Caco-2 (cell line): ENCODE measurements around the gene GNAI1. TPM values are rescaled to one million over a fixed set of nuclear protein-coding genes. Genes with fewer than 3 reads are reported as not detected.

Experiments
- BruUV-seq: library from RNA; stranded (reverse); fragments of 400-500 nt; replicated peaks from 2 replicates; lab custom pipeline; 2021; lab: Mats Ljungman, UMichigan
- CTCF ChIA-PET: fragments of 300-600 bp; sonication (Branson Sonifier 250); formaldehyde crosslinking; loops from one replicate; lab custom pipeline; 2022; ENCODE audit warnings: antibody characterized with exemption; lab: Charles Lee
- POLR2A ChIA-PET: fragments of 300-600 bp; sonication (Branson Sonifier 250); formaldehyde crosslinking; loops from one replicate; lab custom pipeline; 2022; ENCODE audit warnings: antibody characterized with exemption; lab: Charles Lee
- DNase-seq, 2 experiments: peaks; one replicate each; pipeline versions ENCODE4 v3.0.0 to v3.0.0-alpha.2; 2020 to 2022
- H3K27me3 ChIP-seq: replicated peaks from 2 replicates; pipeline ENCODE4 v1.6.0; 2011; ENCODE audit warnings: low read length; ENCODE audit not compliant: control insufficient read depth, insufficient read depth
- H3K36me3 ChIP-seq: 2 replicates; pipeline ENCODE4 v1.5.1; 2011; ENCODE audit warnings: low read length; ENCODE audit not compliant: control insufficient read depth, insufficient read depth
- H3K4me1 ChIP-seq: fragments of 250-450 bp; sonication (Bioruptor Pico); 2 replicates; pipeline ENCODE4 v1.5.1; 2020; ENCODE audit warnings: mild to moderate bottlenecking
- H3K4me3 ChIP-seq: 2 replicates; pipeline ENCODE4 v1.5.1; 2011; ENCODE audit warnings: low read depth, mild to moderate bottlenecking, control low read depth, low read length
- H3K9me3 ChIP-seq: fragments of 250-450 bp; sonication (Bioruptor Pico); 2 replicates; pipeline ENCODE4 v1.5.1; 2020; ENCODE audit warnings: mild to moderate bottlenecking, moderate library complexity
- H3K27ac Mint-ChIP-seq: one replicate; pipeline ENCODE4 v1.8.0; 2022; ENCODE audit warnings: mixed read lengths; ENCODE audit not compliant: unreplicated experiment
- H3K27me3 Mint-ChIP-seq: one replicate; pipeline ENCODE4 v1.8.0; 2022; ENCODE audit warnings: mixed read lengths; ENCODE audit not compliant: insufficient read depth, unreplicated experiment
- H3K36me3 Mint-ChIP-seq: one replicate; pipeline ENCODE4 v1.8.0; 2022; ENCODE audit warnings: mild to moderate bottlenecking, mixed read lengths; ENCODE audit not compliant: insufficient read depth, unreplicated experiment
- H3K4me1 Mint-ChIP-seq: one replicate; pipeline ENCODE4 v1.8.0; 2022; ENCODE audit warnings: low read depth, mixed read lengths; ENCODE audit not compliant: unreplicated experiment
- H3K4me3 Mint-ChIP-seq: one replicate; pipeline ENCODE4 v1.8.0; 2022; ENCODE audit warnings: mild to moderate bottlenecking, moderate library complexity, mixed read lengths; ENCODE audit not compliant: unreplicated experiment
- H3K9me3 Mint-ChIP-seq: one replicate; pipeline ENCODE4 v1.8.0; 2022; ENCODE audit warnings: mixed read lengths; ENCODE audit not compliant: unreplicated experiment
- intact Hi-C: fragments of 100-400 bp; cut with micrococcal nuclease; formaldehyde crosslinking; loops from one replicate; pipeline ENCODE4 v1.10.0; 2022; ENCODE audit not compliant: unreplicated experiment
- total RNA-seq: library from RNA; stranded (reverse); gene quantifications from 2 replicates; pipeline ENCODE4 v1.2.3, GENCODE V29; 2022
- TF ChIP-seq, protein P1 (sequence below), 2 experiments: fragments of 200-600 bp in 1 of 2; IDR thresholded peaks; 1 replicate in 1 of 2; 2 replicates in 1 of 2; pipeline versions ENCODE4 v1.5.1 to v1.8.0; 2011 to 2022; ENCODE audit warnings: antibody characterized with exemption in 1 of 2, control low read depth in 1 of 2, inconsistent platforms in 1 of 2, low read depth in 1 of 2, low read length in 1 of 2, mild to moderate bottlenecking in 1 of 2, moderate library complexity in 1 of 2; ENCODE audit not compliant: insufficient read depth in 1 of 2, severe bottlenecking in 1 of 2, unreplicated experiment in 1 of 2

The GNAI1 gene
- total RNA-seq, 1 experiment from 2014 or later = 2.1 TPM

DNA sequence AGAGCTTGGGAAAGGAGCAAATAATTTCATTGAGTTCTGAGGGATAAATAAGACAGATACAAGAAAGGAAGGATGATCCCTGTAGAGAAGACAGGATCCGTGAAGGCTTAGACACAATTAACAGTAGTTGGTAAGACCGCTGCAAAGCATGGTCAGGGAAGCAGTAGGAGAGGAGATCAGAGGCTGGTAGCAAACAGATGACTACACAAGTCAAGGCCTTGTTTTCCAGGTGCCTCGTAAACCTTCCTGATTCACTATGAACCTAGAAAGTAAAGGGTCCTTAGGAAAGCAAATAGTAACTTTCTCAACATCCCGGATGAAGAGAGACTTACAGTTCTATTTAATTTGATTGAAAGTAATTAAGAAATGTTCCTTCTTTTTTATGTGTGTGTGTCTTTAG, 118.6 kb downstream of the GNAI1 start:
- ChIA-PET POLR2A (no interaction called here), CTCF (no interaction called here)
- Mint-ChIP-seq H3K9me3 (no peaks in the 10 kb centered on the region), H3K27me3 (peaks cover 7% of the 10 kb centered on the region), H3K27ac (no peak overlapping the region), H3K4me3 (no peak overlapping the region), H3K4me1 (no peaks in the 10 kb centered on the region), H3K36me3 (no peaks in the 10 kb centered on the region)
- Histone ChIP-seq H3K9me3 (no peaks in the 10 kb centered on the region; the same call in 1 of the 2 replicates), H3K36me3 (no peaks in the 10 kb centered on the region), H3K4me1 (no peaks in the 10 kb centered on the region), H3K27me3 (no peaks in the 10 kb centered on the region), H3K4me3 (no peak overlapping the region)
- no peak for DNase-seq
- TF ChIP-seq, protein P1, sequence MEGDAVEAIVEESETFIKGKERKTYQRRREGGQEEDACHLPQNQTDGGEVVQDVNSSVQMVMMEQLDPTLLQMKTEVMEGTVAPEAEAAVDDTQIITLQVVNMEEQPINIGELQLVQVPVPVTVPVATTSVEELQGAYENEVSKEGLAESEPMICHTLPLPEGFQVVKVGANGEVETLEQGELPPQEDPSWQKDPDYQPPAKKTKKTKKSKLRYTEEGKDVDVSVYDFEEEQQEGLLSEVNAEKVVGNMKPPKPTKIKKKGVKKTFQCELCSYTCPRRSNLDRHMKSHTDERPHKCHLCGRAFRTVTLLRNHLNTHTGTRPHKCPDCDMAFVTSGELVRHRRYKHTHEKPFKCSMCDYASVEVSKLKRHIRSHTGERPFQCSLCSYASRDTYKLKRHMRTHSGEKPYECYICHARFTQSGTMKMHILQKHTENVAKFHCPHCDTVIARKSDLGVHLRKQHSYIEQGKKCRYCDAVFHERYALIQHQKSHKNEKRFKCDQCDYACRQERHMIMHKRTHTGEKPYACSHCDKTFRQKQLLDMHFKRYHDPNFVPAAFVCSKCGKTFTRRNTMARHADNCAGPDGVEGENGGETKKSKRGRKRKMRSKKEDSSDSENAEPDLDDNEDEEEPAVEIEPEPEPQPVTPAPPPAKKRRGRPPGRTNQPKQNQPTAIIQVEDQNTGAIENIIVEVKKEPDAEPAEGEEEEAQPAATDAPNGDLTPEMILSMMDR (IDR thresholded peaks at IDR 0.05; ENCODE audit: insufficient read depth in 1 of 2, low read depth in 1 of 2, low read length in 1 of 2, severe bottlenecking in 1 of 2, unreplicated experiment in 1 of 2) = no peak
- intact Hi-C loops = no loop called here
- BruUV-seq = no TSS peak

GRCh38 chr7:80253653-80254052, 119.0 kb downstream of the GNAI1 start:
- Mint-ChIP-seq H3K4me3 (no peak overlapping the region), H3K9me3 (no peaks in the 10 kb centered on the region), H3K27me3 (peaks cover 7% of the 10 kb centered on the region), H3K4me1 (no peaks in the 10 kb centered on the region), H3K36me3 (no peaks in the 10 kb centered on the region), H3K27ac (no peak overlapping the region)
- ChIA-PET CTCF (no interaction called here), POLR2A (no interaction called here)
- DNase-seq = no peak
- H3K27me3 ChIP-seq = no peaks in the 10 kb centered on the region
- no peaks in the 10 kb centered on the region; the same call in 1 of the 2 replicates for H3K9me3 ChIP-seq
- no peak overlapping the region for H3K4me3 ChIP-seq
- H3K36me3 ChIP-seq = no peaks in the 10 kb centered on the region
- BruUV-seq = no TSS peak
- TF ChIP-seq, protein P1 (IDR thresholded peaks at IDR 0.05; ENCODE audit: insufficient read depth in 1 of 2, low read depth in 1 of 2, low read length in 1 of 2, severe bottlenecking in 1 of 2, unreplicated experiment in 1 of 2) = no peak
- no peaks in the 10 kb centered on the region for H3K4me1 ChIP-seq
- intact Hi-C loops = no loop called here

- Mint-ChIP-seq H3K4me3 (no peak overlapping the region), H3K27me3 (peaks cover 10% of the 10 kb centered on the region), H3K4me1 (no peaks in the 10 kb centered on the region), H3K27ac (no peak overlapping the region), H3K9me3 (no peaks in the 10 kb centered on the region), H3K36me3 (no peaks in the 10 kb centered on the region)
- no peak for DNase-seq
- intact Hi-C loops = no loop called here
- Histone ChIP-seq H3K9me3 (no peaks in the 10 kb centered on the region), H3K36me3 (no peaks in the 10 kb centered on the region), H3K4me1 (no peaks in the 10 kb centered on the region), H3K4me3 (no peak overlapping the region), H3K27me3 (no peaks in the 10 kb centered on the region)
- TF ChIP-seq, protein P1 (IDR thresholded peaks at IDR 0.05; ENCODE audit: insufficient read depth in 1 of 2, low read depth in 1 of 2, low read length in 1 of 2, severe bottlenecking in 1 of 2, unreplicated experiment in 1 of 2) = no peak
- CTCF ChIA-PET = no interaction called here
- BruUV-seq = no TSS peak
- POLR2A ChIA-PET = no interaction called here
Observed at GRCh38 chr7:80255656-80256055, 121.0 kb downstream of the GNAI1 start.
